LHCN-M2 (cell line): ENCODE measurements around the gene ZNF74. TPM values are rescaled to one million over a fixed set of nuclear protein-coding genes. Genes with fewer than 3 reads are reported as not detected.
"Not testable (repeated sequence)": the region's sequence is repeated elsewhere in the genome, so short reads cannot be mapped to it uniquely, and the experiment has no call there.

Source experiments
- DNase-seq: peaks from one replicate; pipeline ENCODE4 v3.0.0-alpha.2; 2012; ENCODE audit warnings: low read depth
- total RNA-seq: library from RNA; depleted of rRNA; stranded (reverse); fragments of >200 nt; gene quantifications from 2 replicates; pipeline ENCODE4 v1.2.3, GENCODE V29; 2014

The ZNF74 gene
- total RNA-seq, 1 experiment from 2014 or later: 9.8 TPM

- not testable (repeated sequence) for DNase-seq
These were observed 17.7 kb upstream of the ZNF74 start for GRCh38 chr22:20376281-20376680.

GRCh38 chr22:20376983-20377382, 17.0 kb upstream of the ZNF74 start:
- DNase-seq: not testable (repeated sequence)

- no peak for DNase-seq
These were observed 15.8 kb upstream of the ZNF74 start for GRCh38 chr22:20378110-20378509.

- not testable (repeated sequence) for DNase-seq
These were observed 15.3 kb upstream of the ZNF74 start for GRCh38 chr22:20378684-20379083.

- no peak for DNase-seq
These were observed 13.5 kb upstream of the ZNF74 start for GRCh38 chr22:20380486-20380885.

GRCh38 chr22:20383538-20383937, 10.4 kb upstream of the ZNF74 start:
- DNase-seq: no peak

- no peak for DNase-seq
These were observed 9.8 kb upstream of the ZNF74 start for GRCh38 chr22:20384171-20384570.

- no peak for DNase-seq
These were observed 9.1 kb upstream of the ZNF74 start for GRCh38 chr22:20384865-20385264.

- no peak for DNase-seq
These were observed 7.6 kb upstream of the ZNF74 start for GRCh38 chr22:20386336-20386735.

GRCh38 chr22:20386972-20387371, 7.0 kb upstream of the ZNF74 start:
- no peak for DNase-seq

- no peak for DNase-seq
These were observed 5.8 kb upstream of the ZNF74 start for GRCh38 chr22:20388200-20388599.

GRCh38 chr22:20389288-20389687, 4.7 kb upstream of the ZNF74 start:
- no peak for DNase-seq

- DNase-seq: no peak
These were observed 3.5 kb upstream of the ZNF74 start for GRCh38 chr22:20390394-20390907.

- no peak for DNase-seq
These were observed 2.7 kb upstream of the ZNF74 start for GRCh38 chr22:20391222-20391621.

GRCh38 chr22:20392365-20392881, 1.5 kb upstream of the ZNF74 start:
- not testable (repeated sequence) for DNase-seq

- DNase-seq: no peak
These were observed 807 bp upstream of the ZNF74 start for GRCh38 chr22:20392983-20393704.

- DNase-seq: no peak
These were observed 1.4 kb downstream of the ZNF74 start for GRCh38 chr22:20395181-20395906.

- no peak for DNase-seq
These were observed 1.9 kb downstream of the ZNF74 start for GRCh38 chr22:20395907-20396287.

- DNase-seq: peak; percentile 71
These were observed 2.7 kb downstream of the ZNF74 start for GRCh38 chr22:20396639-20397038.

- DNase-seq: no peak
These were observed 3.5 kb downstream of the ZNF74 start for GRCh38 chr22:20397498-20397897.

- no peak for DNase-seq
These were observed 4.5 kb downstream of the ZNF74 start for GRCh38 chr22:20398420-20398819.

- no peak for DNase-seq
These were observed 6.1 kb downstream of the ZNF74 start for GRCh38 chr22:20399866-20400605.
